EH (cell line): ENCODE results near the gene LRRC34.

ENCODE experiments used
- DNase-seq: peaks from one replicate; pipeline ENCODE4 v3.0.0-alpha.2; 2015; ENCODE audit warnings: low read depth

Gene LRRC34

GRCh38 chr3:169764882-169765612, 47.7 kb downstream of the LRRC34 start, which contains the start of gene TERC:
Gene TERC, minus strand, starts transcription at chr3:169765060.
- DNase-seq: peak; percentile 91

GRCh38 chr3:169764312-169764881, 48.3 kb downstream of the LRRC34 start:
- DNase-seq: peak; percentile 64

DNA sequence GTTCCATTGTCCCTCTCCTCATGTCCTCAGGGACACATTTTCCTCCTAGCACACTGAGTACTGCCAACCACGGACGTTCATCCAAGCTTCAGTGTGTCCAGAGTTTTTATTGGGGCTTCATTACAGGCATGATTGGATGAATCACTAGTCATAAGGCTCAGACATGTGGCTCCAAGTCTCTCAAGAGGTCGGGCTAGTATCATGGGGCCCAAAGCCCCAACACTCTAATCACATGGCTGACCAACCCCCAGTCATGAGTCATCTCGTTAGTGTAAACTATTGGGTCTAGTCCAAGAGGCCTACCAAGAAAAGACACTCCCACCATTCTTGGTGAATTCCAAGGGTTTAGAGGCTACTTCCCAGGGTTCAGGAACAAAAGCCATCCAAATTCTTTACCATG, 52.2 kb downstream of the LRRC34 start:
- DNase-seq: peak; percentile 70

- peak; percentile 74 for DNase-seq
Measured at GRCh38 chr3:169759256-169759655, 53.4 kb downstream of the LRRC34 start.

DNA sequence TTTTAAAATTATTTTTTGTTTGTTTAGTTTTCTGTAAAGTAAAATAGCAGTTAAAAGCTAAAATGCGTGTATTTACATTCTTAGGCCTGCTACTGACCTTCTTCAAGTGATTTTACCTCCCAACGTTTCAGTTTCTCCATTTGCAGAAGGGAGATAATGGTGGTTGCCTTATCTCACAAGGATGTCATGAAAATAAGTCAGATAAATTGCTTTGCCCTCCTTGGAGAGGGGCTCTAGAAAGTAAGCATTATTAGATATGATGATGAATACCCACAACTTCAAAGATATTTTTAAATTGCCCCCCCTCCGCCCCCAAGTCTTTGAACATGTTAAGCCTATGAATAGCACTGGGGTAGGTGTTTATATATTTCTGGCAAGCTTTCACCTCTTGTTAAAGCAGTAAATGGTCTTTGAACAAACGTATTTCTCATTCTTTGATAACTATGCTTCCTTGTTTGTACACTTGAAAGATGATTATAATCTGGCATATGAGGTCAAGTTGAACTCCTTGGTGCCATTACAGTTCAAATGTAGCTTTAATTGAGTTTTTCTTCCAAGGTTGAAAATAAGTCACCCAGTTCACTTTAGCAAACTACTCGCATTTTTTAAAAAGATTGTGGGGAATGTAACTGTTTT, 54.2 kb downstream of the LRRC34 start:
- no peak for DNase-seq

- no peak for DNase-seq
Measured at GRCh38 chr3:169755488-169755887, 57.2 kb downstream of the LRRC34 start.

DNA sequence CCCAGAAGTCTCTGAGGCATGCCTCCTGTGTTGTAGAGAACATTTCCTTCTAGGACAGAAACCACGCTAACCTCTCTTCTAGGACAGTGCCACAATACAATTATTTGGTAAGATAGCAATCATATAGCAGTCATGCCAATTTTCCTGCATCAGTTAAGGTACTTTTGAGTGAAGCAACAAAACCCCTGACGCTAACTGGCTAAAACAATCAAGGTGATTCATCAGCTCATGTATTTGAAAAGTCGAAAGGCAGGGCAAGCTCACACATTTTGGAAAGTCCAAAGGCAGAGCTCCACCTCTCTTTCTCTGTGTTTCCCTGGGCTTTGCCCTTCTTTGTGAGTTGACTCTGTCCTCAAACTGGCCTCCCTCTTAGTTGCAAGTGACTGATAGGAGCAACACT, 58.0 kb downstream of the LRRC34 start:
- no peak for DNase-seq

DNA sequence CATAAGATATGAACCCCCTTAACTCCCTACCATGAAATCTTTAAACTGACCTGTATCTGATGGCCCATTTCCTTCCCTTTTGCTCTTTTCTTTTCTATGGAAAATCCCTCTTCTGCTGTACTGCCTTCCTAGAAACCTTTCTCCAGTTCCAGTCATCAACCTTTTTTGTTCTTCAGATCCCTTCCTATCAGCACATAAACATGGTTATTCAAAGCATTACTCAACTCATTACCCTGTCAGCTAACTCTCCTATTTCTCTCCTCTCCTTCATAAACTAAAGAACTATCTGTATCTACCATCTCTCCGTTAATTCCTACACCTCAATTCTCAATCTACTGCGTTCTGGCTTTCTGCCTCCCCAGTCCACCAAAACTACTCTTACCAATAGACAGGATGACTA, 60.8 kb downstream of the LRRC34 start:
- DNase-seq: no peak

DNA sequence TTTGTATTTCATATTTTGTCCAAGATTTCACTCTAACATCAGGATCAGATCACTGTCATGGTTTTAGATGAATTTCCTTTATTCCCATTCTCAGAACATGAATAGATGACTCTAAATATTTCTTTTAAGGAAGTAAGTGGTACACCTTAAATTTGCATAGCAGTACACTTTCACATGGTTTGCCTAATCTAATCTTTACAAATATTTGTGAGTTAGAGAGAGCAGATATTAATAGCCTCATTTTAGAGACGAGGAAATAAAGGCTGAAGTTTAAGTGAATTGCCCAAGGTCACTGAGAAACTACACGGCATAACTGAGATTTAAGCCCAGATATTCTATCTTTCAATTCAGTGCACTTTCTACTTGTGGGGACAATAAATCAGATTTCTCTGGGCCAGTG, 62.0 kb downstream of the LRRC34 start:
- no peak for DNase-seq

DNA sequence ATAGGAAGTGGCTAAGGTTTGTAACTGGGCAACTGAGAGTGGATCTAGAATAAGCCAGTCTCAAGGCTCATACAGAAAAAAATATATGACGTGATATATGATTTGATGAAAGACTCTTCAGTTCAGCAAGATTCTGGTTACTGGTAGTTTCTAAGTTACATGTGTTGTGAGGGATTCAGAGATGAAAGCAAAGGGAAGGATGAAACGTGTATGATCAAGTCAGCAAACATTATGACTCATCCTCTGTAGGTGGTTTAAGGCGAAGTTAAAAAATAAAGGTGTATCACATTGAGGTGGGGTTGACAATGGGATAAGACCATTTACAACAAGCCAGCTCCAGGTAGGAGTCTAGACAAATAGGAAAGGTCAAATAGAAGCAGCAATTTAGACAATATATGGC, 64.0 kb downstream of the LRRC34 start:
- no peak for DNase-seq

DNA sequence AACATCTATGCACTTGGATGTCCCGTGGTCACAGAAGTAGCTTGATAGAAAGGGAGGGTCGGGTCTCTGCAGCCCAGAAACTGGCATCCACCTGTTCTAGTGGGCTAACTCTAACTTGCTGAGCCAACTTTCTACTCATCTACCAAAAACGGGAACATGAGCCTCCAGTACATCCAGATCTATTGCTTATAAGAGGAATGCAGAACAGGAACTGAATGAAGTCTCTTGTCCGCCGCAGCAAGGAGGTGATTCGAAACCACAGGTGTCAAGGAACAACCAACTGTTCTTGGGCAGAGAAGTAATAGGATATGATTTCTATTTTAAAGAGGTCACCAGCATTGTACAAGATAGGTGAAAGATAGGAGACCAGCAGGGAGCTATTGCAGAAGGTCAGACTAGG, 65.8 kb downstream of the LRRC34 start:
- no peak for DNase-seq

DNA sequence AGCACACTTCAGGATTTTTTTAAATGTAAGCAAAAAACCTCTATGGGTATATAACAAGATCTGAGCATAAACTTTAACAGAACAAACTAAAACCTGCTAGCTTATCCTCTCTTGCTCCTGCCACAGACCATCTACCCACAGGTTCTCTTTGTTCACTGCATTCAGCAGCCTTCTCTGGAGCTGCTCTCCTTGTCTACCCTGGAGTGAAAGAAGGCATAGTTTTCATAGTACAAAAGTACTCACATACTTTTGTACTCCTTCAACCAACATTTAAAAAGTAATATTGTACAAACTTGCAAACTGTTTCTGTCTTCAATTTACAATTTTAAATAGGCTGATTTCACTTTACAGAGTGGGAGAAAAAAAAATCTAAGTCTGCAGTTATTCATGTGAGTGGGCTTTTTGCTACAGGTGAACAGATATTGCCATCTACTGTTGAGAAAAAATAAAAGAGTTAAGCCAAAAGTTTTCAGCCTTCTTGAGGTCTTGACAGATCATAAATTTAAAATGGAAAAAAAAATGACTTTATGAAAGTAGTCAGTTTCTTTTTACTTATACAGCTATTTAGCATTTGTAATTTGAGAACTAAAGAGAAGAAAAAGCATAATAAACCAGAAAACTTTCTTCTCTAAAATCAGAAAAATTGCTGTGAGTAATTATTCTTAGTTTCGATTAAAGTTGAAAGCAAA, 68.2 kb downstream of the LRRC34 start:
- DNase-seq: peak; percentile 6
